HCT116 (cell line): ENCODE data around the gene TMEM181. TPM values are rescaled to one million over a fixed set of nuclear protein-coding genes. Genes with fewer than 3 reads are reported as not detected.

ENCODE experiments used
- ATAC-seq: fragments of 200-7000 bp; cut with Tn5 transposase; 2 replicates; pipeline ENCODE4 v1.9.1; 2020; ENCODE audit warnings: mild to moderate bottlenecking, moderate library complexity
- BruUV-seq: library from RNA; stranded (reverse); fragments of 400-500 nt; replicated peaks from 2 replicates; lab custom pipeline; 2021; lab: Mats Ljungman, UMichigan
- CTCF ChIA-PET: fragments of 300-600 bp; sonication (Branson Sonifier 250); formaldehyde crosslinking; loops from one replicate; lab custom pipeline; 2021; ENCODE audit warnings: antibody characterized with exemption; lab: Charles Lee
- POLR2A ChIA-PET: fragments of 300-600, 350-600 bp; sonication (Branson Sonifier 250); formaldehyde crosslinking; loops from one replicate; lab custom pipeline; 2021; ENCODE audit warnings: antibody characterized with exemption; lab: Charles Lee
- RAD21 ChIA-PET, 2 experiments: fragments of 300-600 bp; sonication (Branson Sonifier 250); formaldehyde crosslinking; loops; one replicate each; lab custom pipeline; 2023; ENCODE audit warnings: low total read pairs in 2 of 2; ENCODE audit not compliant: uncharacterized antibody in 2 of 2, unreplicated experiment in 2 of 2, low non-redundant PET in 1 of 2; lab: Charles Lee
- DNase-seq: peaks from one replicate; pipeline ENCODE4 v3.0.0-alpha.2; 2010; ENCODE audit warnings: low read depth, low spot score
- H2AFZ ChIP-seq: fragments of 200-600 bp; shearing (Covaris generic), sonication (generic); 2 replicates; pipeline ENCODE4 v1.6.1; 2017; ENCODE audit warnings: low read depth, mixed run types, mixed read lengths, antibody characterized with exemption, low read length; ENCODE audit not compliant: poor library complexity, severe bottlenecking
- H3K27ac ChIP-seq: 2 replicates; pipeline ENCODE4 v1.5.1; 2012; ENCODE audit warnings: low read depth, low read length
- H3K27me3 ChIP-seq: fragments of 200-600 bp; sonication (generic); 2 replicates; pipeline ENCODE4 v1.6.1; 2016; ENCODE audit warnings: mixed run types, low read length, mixed read lengths; ENCODE audit not compliant: insufficient read depth
- H3K36me3 ChIP-seq, 2 experiments: fragments of 200-500 bp in 1 of 2; fragments of 200-600 bp in 1 of 2; sonication (Bioruptor generic) in 1 of 2; sonication (generic) in 1 of 2; 2 replicates each; pipeline versions ENCODE4 v1.5.1 to v1.6.1; 2014 to 2016; ENCODE audit warnings: low read length in 2 of 2, inconsistent platforms in 1 of 2, mixed read lengths in 1 of 2, mixed run types in 1 of 2; ENCODE audit not compliant: insufficient read depth in 2 of 2, control insufficient read depth in 1 of 2
- H3K4me1 ChIP-seq, 2 experiments: fragments of 200-600 bp in 1 of 2; sonication (generic) in 1 of 2; 2 replicates each; pipeline versions ENCODE4 v1.5.1 to v1.6.1; 2012 to 2017; ENCODE audit warnings: low read length in 2 of 2, inconsistent platforms in 1 of 2, mild to moderate bottlenecking in 1 of 2, mixed read lengths in 1 of 2, mixed run types in 1 of 2, moderate library complexity in 1 of 2; ENCODE audit not compliant: insufficient read depth in 2 of 2, control insufficient read depth in 1 of 2
- H3K4me2 ChIP-seq: fragments of 200-600 bp; sonication (generic); 2 replicates; pipeline ENCODE4 v1.6.1; 2017; ENCODE audit warnings: mixed run types, low read length, mixed read lengths
- H3K4me3 ChIP-seq, 2 experiments: fragments of 200-600 bp in 1 of 2; sonication (generic) in 1 of 2; replicated peaks in 1 of 2; 2 replicates each; pipeline ENCODE4 v1.5.1; 2011 to 2016; ENCODE audit warnings: low read length in 2 of 2, control low read depth in 1 of 2, low read depth in 1 of 2, mild to moderate bottlenecking in 1 of 2, mixed read lengths in 1 of 2, mixed run types in 1 of 2
- H3K79me2 ChIP-seq: fragments of 200-600 bp; sonication (generic); 2 replicates; pipeline ENCODE4 v1.6.1; 2017; ENCODE audit warnings: mild to moderate bottlenecking, mixed run types, low read length, moderate library complexity, mixed read lengths; ENCODE audit not compliant: insufficient read depth
- H3K9ac ChIP-seq: fragments of 200-600 bp; sonication (generic); 2 replicates; pipeline ENCODE4 v1.6.1; 2016; ENCODE audit warnings: low read length, mixed read lengths
- H3K9me2 ChIP-seq: fragments of 200-600 bp; sonication (generic), shearing (Covaris generic); 2 replicates; pipeline ENCODE4 v1.6.1; 2017; ENCODE audit warnings: mixed run types, mild to moderate bottlenecking, moderate library complexity; ENCODE audit not compliant: insufficient read depth
- H3K9me3 ChIP-seq, 2 experiments: fragments of 200-500 bp in 1 of 2; fragments of 200-600 bp in 1 of 2; sonication (Bioruptor generic) in 1 of 2; sonication (generic) in 1 of 2; 2 replicates each; pipeline ENCODE4 v1.6.1; 2014 to 2017; ENCODE audit warnings: low read length in 2 of 2, mixed read lengths in 2 of 2, inconsistent platforms in 1 of 2, low read depth in 1 of 2, mild to moderate bottlenecking in 1 of 2, mixed run types in 1 of 2, moderate library complexity in 1 of 2; ENCODE audit not compliant: control insufficient read depth in 1 of 2, insufficient read depth in 1 of 2
- H4K20me1 ChIP-seq: fragments of 200-600 bp; sonication (generic), shearing (Covaris generic); 2 replicates; pipeline ENCODE4 v1.6.1; 2017; ENCODE audit warnings: mixed run types, mild to moderate bottlenecking, moderate library complexity; ENCODE audit not compliant: insufficient read depth
- ATF3 ChIP-seq: IDR thresholded peaks from 2 replicates; pipeline ENCODE4 v1.6.1; 2012
- CBX3 ChIP-seq: IDR thresholded peaks from 2 replicates; pipeline ENCODE4 v1.6.1; 2012; ENCODE audit warnings: low read depth
- CEBPB ChIP-seq: IDR thresholded peaks from 2 replicates; pipeline ENCODE4 v1.6.1; 2012; ENCODE audit warnings: low read depth
- CTCF ChIP-seq, 3 experiments: fragments of 200-600 bp in 1 of 3; sonication (generic) in 1 of 3; IDR thresholded peaks in 2 of 3; conservative IDR thresholded peaks in 1 of 3; 2 replicates each; pipeline ENCODE4 v1.5.1; 2012 to 2017; ENCODE audit warnings: low read depth in 2 of 3, low read length in 2 of 3, antibody characterized with exemption in 1 of 3, borderline replicate concordance in 1 of 3, control low read depth in 1 of 3, mild to moderate bottlenecking in 1 of 3, mixed read lengths in 1 of 3, mixed run types in 1 of 3, moderate library complexity in 1 of 3; ENCODE audit not compliant: insufficient read depth in 1 of 3
- EGR1 ChIP-seq: IDR thresholded peaks from 2 replicates; pipeline ENCODE4 v1.6.1; 2012; ENCODE audit warnings: low read depth
- ELF1 ChIP-seq: IDR thresholded peaks from 2 replicates; pipeline ENCODE4 v1.6.1; 2012; ENCODE audit warnings: low read depth, borderline replicate concordance
- EZH2 ChIP-seq: fragments of 200-600 bp; sonication (generic); IDR thresholded peaks from 2 replicates; pipeline ENCODE4 v1.6.1; 2017; ENCODE audit warnings: antibody characterized with exemption, mixed run types
- FOSL1 ChIP-seq: IDR thresholded peaks from 2 replicates; pipeline ENCODE4 v1.6.1; 2012; ENCODE audit warnings: low read depth
- JUND ChIP-seq: IDR thresholded peaks from 2 replicates; pipeline ENCODE4 v1.6.1; 2012
- MAX ChIP-seq: IDR thresholded peaks from 2 replicates; pipeline ENCODE4 v1.6.1; 2012
- POLR2A ChIP-seq: IDR thresholded peaks from 2 replicates; pipeline ENCODE4 v1.7.0; 2011; ENCODE audit warnings: borderline replicate concordance; ENCODE audit not compliant: insufficient read depth, insufficient read length; ENCODE audit errors: extremely low read depth
- REST ChIP-seq: IDR thresholded peaks from 2 replicates; pipeline ENCODE4 v1.6.1; 2012; ENCODE audit warnings: low read depth
- SIN3A ChIP-seq: IDR thresholded peaks from 2 replicates; pipeline ENCODE4 v1.6.1; 2012; ENCODE audit warnings: low read depth
- SP1 ChIP-seq: IDR thresholded peaks from 2 replicates; pipeline ENCODE4 v1.6.1; 2012; ENCODE audit warnings: low read depth
- ZFX ChIP-seq: fragments of 450-650 bp; IDR thresholded peaks from 2 replicates; pipeline ENCODE4 v1.6.1; 2017
- ZNF274 ChIP-seq: fragments of 200-500 bp; sonication (Bioruptor generic); IDR thresholded peaks from 2 replicates; pipeline ENCODE4 v1.6.1; 2014; ENCODE audit warnings: mild to moderate bottlenecking, low read depth, low read length, inconsistent platforms
- intact Hi-C: fragments of 100-400 bp; cut with micrococcal nuclease; formaldehyde crosslinking; loops from 2 replicates; pipeline ENCODE4 v1.10.0; 2022
- total RNA-seq: library from RNA; stranded (reverse); gene quantifications from one replicate; pipeline ENCODE4 v1.2.1, GENCODE V29; 2021; ENCODE audit not compliant: unreplicated experiment
- TF ChIP-seq, protein P1 (sequence below): IDR thresholded peaks from 2 replicates; pipeline ENCODE4 v1.6.1; 2011; ENCODE audit warnings: mild to moderate bottlenecking, low read length, moderate library complexity; ENCODE audit not compliant: insufficient replicate concordance; ENCODE audit errors: extremely low read depth

Gene TMEM181
- total RNA-seq, 1 experiment from 2014 or later = 34.4 TPM

DNA sequence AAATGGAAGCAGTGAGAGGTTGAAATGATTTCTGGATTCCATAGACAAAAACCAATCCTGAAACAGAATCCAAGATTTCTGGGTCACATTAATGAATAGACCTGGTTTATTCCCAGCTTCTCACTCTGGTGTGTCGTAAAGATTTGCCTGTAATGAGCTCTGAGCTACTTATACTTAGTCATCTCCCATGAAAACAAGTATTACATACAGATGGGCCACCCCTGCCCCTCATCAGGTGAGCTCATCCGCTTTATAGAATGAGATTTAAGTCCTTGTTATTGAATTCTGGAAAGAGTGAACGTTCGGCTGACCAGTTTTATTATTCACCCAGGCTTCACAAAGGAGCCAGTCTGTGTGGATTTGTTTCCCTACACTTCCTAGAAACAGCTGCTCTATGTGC lies 47.1 kb upstream of the TMEM181 start:
- ATAC-seq (no peak), DNase-seq (no peak)
- H3K79me2 ChIP-seq = no peaks in the 10 kb centered on the region
- no peak overlapping the region for H3K27ac ChIP-seq
- H3K36me3 ChIP-seq = no peaks in the 10 kb centered on the region
- H3K4me1 ChIP-seq = peaks cover 3 to 4% of the 10 kb centered on the region in 2 experiments; a peak in 3 of 4 replicates
- no peaks in the 10 kb centered on the region for H3K9me2 ChIP-seq
- H3K4me2 ChIP-seq = no peak overlapping the region
- TF ChIP-seq EZH2 (no peak), MAX (no peak), REST (no peak), ATF3 (no peak), CBX3 (no peak), JUND (no peak), POLR2A (no peak), CTCF (IDR thresholded peaks at IDR 0.05 in 2 of 3, conservative IDR thresholded peaks at IDR 0.05 in 1 of 3; ENCODE audit: borderline replicate concordance in 1 of 3, insufficient read depth in 1 of 3, low read depth in 2 of 3, low read length in 2 of 3) (no peak), SP1 (no peak), CEBPB (no peak), ZFX (no peak), SIN3A (no peak), FOSL1 (no peak), EGR1 (no peak), ZNF274 (no peak), ELF1 (no peak)
- TF ChIP-seq, protein P1, sequence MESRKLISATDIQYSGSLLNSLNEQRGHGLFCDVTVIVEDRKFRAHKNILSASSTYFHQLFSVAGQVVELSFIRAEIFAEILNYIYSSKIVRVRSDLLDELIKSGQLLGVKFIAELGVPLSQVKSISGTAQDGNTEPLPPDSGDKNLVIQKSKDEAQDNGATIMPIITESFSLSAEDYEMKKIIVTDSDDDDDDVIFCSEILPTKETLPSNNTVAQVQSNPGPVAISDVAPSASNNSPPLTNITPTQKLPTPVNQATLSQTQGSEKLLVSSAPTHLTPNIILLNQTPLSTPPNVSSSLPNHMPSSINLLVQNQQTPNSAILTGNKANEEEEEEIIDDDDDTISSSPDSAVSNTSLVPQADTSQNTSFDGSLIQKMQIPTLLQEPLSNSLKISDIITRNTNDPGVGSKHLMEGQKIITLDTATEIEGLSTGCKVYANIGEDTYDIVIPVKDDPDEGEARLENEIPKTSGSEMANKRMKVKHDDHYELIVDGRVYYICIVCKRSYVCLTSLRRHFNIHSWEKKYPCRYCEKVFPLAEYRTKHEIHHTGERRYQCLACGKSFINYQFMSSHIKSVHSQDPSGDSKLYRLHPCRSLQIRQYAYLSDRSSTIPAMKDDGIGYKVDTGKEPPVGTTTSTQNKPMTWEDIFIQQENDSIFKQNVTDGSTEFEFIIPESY = no peak
- no TSS peak for BruUV-seq
- ChIA-PET CTCF (interaction anchor here (1.1 kb wide), 1 partner anchor 292 kb away, joined by 3 read pairs; no protein-coding TSS in a partner anchor), POLR2A (no interaction called here), RAD21 (no interaction called here)
- no peak overlapping the region for H3K9ac ChIP-seq
- intact Hi-C loops = no loop called here
- no peak overlapping the region for H3K4me3 ChIP-seq
- H3K9me3 ChIP-seq = no peaks in the 10 kb centered on the region
- H2AFZ ChIP-seq = no peak overlapping the region
- no peaks in the 10 kb centered on the region for H3K27me3 ChIP-seq
- H4K20me1 ChIP-seq = no peaks in the 10 kb centered on the region
